ENCODE data around the gene COL1A1.

COL1A1 gene

DNA sequence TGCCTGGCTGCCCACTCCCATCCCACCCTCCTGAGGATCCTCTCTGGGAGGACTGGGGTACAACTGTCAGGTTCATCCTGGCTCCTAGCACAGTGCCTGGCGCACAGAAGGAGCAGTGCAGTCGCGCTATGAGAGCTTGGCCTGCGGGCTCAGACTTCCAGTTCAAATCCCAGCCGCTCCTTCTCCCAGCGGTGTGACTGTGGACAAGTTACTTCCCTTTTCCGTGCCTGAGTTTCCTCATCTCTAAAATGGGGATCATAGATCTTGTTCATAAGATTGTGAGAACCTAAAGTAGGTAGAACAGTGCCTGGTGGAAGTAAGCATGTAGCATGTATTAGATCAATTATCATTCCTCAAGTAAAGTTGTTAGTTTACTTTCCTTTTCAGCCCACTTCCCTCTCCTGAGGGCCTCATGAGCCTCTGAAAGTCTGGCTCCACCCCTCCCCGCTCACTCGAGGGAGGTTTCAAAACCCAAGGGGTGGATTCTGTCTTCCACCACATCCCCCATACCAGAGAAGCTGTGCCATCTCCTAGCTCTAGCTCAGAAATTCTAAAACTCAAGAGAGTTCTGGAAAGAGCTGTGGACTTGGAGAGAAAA, 19.9 kb upstream of the COL1A1 start:
- TF ChIP-seq POLR2AphosphoS5 (IDR thresholded peaks at IDR 0.05; ENCODE audit: low read depth, low read length) = no peak
- no peak for TF ChIP-seq TAF1 (IDR thresholded peaks at IDR 0.05; ENCODE audit: borderline replicate concordance, insufficient read depth, low read length)
- no peak for TF ChIP-seq FOXP2 (optimal IDR thresholded peaks at IDR 0.05; ENCODE audit: borderline replicate concordance, extremely low read depth, extremely low read length, insufficient read depth)
- TF ChIP-seq SIN3A (IDR thresholded peaks at IDR 0.05; ENCODE audit: borderline replicate concordance, insufficient read depth, low read length) = no peak
- TF ChIP-seq, protein P1, sequence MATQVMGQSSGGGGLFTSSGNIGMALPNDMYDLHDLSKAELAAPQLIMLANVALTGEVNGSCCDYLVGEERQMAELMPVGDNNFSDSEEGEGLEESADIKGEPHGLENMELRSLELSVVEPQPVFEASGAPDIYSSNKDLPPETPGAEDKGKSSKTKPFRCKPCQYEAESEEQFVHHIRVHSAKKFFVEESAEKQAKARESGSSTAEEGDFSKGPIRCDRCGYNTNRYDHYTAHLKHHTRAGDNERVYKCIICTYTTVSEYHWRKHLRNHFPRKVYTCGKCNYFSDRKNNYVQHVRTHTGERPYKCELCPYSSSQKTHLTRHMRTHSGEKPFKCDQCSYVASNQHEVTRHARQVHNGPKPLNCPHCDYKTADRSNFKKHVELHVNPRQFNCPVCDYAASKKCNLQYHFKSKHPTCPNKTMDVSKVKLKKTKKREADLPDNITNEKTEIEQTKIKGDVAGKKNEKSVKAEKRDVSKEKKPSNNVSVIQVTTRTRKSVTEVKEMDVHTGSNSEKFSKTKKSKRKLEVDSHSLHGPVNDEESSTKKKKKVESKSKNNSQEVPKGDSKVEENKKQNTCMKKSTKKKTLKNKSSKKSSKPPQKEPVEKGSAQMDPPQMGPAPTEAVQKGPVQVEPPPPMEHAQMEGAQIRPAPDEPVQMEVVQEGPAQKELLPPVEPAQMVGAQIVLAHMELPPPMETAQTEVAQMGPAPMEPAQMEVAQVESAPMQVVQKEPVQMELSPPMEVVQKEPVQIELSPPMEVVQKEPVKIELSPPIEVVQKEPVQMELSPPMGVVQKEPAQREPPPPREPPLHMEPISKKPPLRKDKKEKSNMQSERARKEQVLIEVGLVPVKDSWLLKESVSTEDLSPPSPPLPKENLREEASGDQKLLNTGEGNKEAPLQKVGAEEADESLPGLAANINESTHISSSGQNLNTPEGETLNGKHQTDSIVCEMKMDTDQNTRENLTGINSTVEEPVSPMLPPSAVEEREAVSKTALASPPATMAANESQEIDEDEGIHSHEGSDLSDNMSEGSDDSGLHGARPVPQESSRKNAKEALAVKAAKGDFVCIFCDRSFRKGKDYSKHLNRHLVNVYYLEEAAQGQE (IDR thresholded peaks at IDR 0.05; ENCODE audit: insufficient read depth in 1 of 2, low read depth in 2 of 2, low read length in 2 of 2) = no peak

DNA sequence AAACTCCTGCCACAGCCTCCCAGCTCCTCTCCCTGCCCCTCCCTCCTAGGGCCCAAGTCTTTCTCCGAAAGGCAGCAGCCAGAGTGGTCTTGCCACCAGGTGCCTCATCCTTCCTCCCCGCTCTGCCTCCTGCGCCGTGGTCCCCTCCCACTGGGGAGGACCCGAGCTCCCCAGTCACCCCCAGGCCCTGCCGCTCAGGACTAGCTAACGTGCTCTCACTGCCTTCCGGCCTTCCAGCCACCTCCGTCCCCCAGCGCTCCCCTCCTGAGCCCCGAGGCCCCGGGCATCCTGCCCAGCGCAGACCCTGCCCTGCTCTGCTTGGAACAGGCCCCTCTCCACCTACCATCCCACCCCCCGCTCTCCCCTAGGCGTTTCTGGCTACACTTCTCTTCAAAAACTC, 19.4 kb upstream of the COL1A1 start:
- TF ChIP-seq, protein P1 (IDR thresholded peaks at IDR 0.05; ENCODE audit: insufficient read depth in 1 of 2, low read depth in 2 of 2, low read length in 2 of 2) = no peak
- TF ChIP-seq SIN3A (IDR thresholded peaks at IDR 0.05; ENCODE audit: borderline replicate concordance, insufficient read depth, low read length) (no peak), POLR2AphosphoS5 (IDR thresholded peaks at IDR 0.05; ENCODE audit: low read depth, low read length) (no peak), TAF1 (IDR thresholded peaks at IDR 0.05; ENCODE audit: borderline replicate concordance, insufficient read depth, low read length) (no peak), FOXP2 (optimal IDR thresholded peaks at IDR 0.05; ENCODE audit: borderline replicate concordance, extremely low read depth, extremely low read length, insufficient read depth) (no peak)

DNA sequence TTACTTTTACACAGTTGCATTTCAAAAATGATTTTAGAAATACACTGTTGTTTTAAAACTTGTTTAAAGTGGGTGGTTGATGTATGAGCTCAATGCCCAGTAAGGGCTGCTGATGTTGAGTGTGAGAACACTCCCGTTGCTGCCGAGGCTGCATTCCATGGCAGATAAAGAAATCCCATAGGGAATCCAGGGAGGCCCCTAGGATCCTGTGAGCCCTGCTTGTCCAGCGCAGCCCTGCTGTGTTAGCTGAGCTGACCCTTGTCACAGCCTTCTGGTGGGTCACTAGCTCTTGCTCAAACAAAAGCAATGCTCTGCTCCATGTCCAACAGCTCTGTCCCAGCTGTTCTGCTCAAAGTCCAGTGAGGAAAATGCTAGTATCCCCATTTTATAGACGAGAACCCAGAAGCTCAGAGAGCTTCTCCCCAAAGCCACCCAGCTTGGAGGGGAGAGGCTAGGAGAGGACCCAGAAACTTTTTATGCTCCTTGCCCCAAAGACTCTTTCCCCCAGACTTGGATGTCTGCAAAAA, 18.6 kb upstream of the COL1A1 start:
- TF ChIP-seq FOXP2 (optimal IDR thresholded peaks at IDR 0.05; ENCODE audit: borderline replicate concordance, extremely low read depth, extremely low read length, insufficient read depth) (no peak), TAF1 (IDR thresholded peaks at IDR 0.05; ENCODE audit: borderline replicate concordance, insufficient read depth, low read length) (no peak), SIN3A (IDR thresholded peaks at IDR 0.05; ENCODE audit: borderline replicate concordance, insufficient read depth, low read length) (no peak), POLR2AphosphoS5 (IDR thresholded peaks at IDR 0.05; ENCODE audit: low read depth, low read length) (no peak)
- TF ChIP-seq, protein P1 (IDR thresholded peaks at IDR 0.05; ENCODE audit: insufficient read depth in 1 of 2, low read depth in 2 of 2, low read length in 2 of 2) = no peak

DNA sequence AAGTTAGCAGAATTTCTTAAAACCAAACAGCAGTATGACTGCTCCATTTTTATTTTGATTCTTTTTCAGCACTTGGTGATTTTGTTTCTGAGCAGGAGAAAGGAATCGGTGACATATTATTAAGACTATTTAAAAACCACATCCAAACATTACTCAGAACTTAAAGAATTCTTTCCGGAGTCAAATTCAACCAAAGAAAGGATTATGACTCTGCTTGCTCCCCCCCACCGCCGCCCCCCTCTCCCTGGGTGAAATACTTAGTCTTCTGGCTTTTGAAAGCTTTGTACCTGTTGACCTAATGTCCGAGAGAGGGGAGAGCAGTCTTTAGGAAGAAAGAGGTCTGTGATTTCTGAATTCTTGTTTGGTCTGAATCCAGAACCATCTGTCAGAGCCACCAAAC, 17.9 kb upstream of the COL1A1 start:
- TF ChIP-seq SIN3A (IDR thresholded peaks at IDR 0.05; ENCODE audit: borderline replicate concordance, insufficient read depth, low read length) (no peak), TAF1 (IDR thresholded peaks at IDR 0.05; ENCODE audit: borderline replicate concordance, insufficient read depth, low read length) (no peak), FOXP2 (optimal IDR thresholded peaks at IDR 0.05; ENCODE audit: borderline replicate concordance, extremely low read depth, extremely low read length, insufficient read depth) (no peak), POLR2AphosphoS5 (IDR thresholded peaks at IDR 0.05; ENCODE audit: low read depth, low read length) (no peak)
- TF ChIP-seq, protein P1 (IDR thresholded peaks at IDR 0.05; ENCODE audit: insufficient read depth in 1 of 2, low read depth in 2 of 2, low read length in 2 of 2) = no peak

All from PFSK-1 (cell line).